Mesendoderm (in vitro differentiated cells): ENCODE measurements around the gene HLA-DOA.

Experiments used
- DNase-seq: peaks from one replicate; pipeline ENCODE4 v3.0.0; 2013
- H2AK5ac ChIP-seq: 2 replicates; pipeline ENCODE4 v1.6.1; 2013; ENCODE audit warnings: low read length, inconsistent platforms
- H2BK120ac ChIP-seq: 2 replicates; pipeline ENCODE4 v1.6.1; 2013; ENCODE audit warnings: low read depth, mild to moderate bottlenecking, low read length, moderate library complexity, mixed read lengths
- H2BK15ac ChIP-seq: replicated peaks from 2 replicates; pipeline ENCODE4 v1.6.1; 2013; ENCODE audit warnings: low read depth, mild to moderate bottlenecking, moderate library complexity
- H2BK5ac ChIP-seq: 2 replicates; pipeline ENCODE4 v1.6.1; 2013; ENCODE audit warnings: low read length, inconsistent platforms
- H3K18ac ChIP-seq: 2 replicates; pipeline ENCODE4 v1.6.1; 2013; ENCODE audit warnings: mild to moderate bottlenecking, low read length, mixed read lengths
- H3K23ac ChIP-seq: one replicate; pipeline ENCODE4 v1.6.1; 2013; ENCODE audit warnings: low read length
- H3K27ac ChIP-seq: 2 replicates; pipeline ENCODE4 v1.5.1; 2013; ENCODE audit warnings: low read depth, mild to moderate bottlenecking, inconsistent platforms, low read length, moderate library complexity
- H3K27me3 ChIP-seq: 2 replicates; pipeline ENCODE4 v1.6.1; 2013; ENCODE audit warnings: low read length, control low read depth, mild to moderate bottlenecking, inconsistent platforms; ENCODE audit not compliant: insufficient read depth, poor library complexity
- H3K36me3 ChIP-seq: 2 replicates; pipeline ENCODE4 v1.6.1; 2013; ENCODE audit warnings: low read length, inconsistent platforms; ENCODE audit not compliant: control insufficient read depth, insufficient read depth
- H3K4ac ChIP-seq: one replicate; pipeline ENCODE4 v1.6.1; 2013; ENCODE audit warnings: low read depth, mild to moderate bottlenecking, low read length, moderate library complexity
- H3K4me1 ChIP-seq: 2 replicates; pipeline ENCODE4 v1.6.1; 2013; ENCODE audit warnings: low read depth, low read length, inconsistent platforms; ENCODE audit not compliant: control insufficient read depth
- H3K4me2 ChIP-seq: 2 replicates; pipeline ENCODE4 v1.6.1; 2013; ENCODE audit warnings: low read length
- H3K4me3 ChIP-seq: 2 replicates; pipeline ENCODE4 v1.5.1; 2013; ENCODE audit warnings: mild to moderate bottlenecking, low read length
- H3K56ac ChIP-seq: one replicate; pipeline ENCODE4 v1.6.1; 2013; ENCODE audit warnings: low read length
- H3K79me1 ChIP-seq: 2 replicates; pipeline ENCODE4 v1.6.1; 2013; ENCODE audit warnings: low read length, inconsistent platforms
- H3K79me2 ChIP-seq: 2 replicates; pipeline ENCODE4 v1.6.1; 2013; ENCODE audit warnings: mild to moderate bottlenecking, low read length; ENCODE audit not compliant: control insufficient read depth, insufficient read depth
- H3K9ac ChIP-seq: 2 replicates; pipeline ENCODE4 v1.6.1; 2013; ENCODE audit warnings: low read length, inconsistent platforms
- H4K5ac ChIP-seq: one replicate; pipeline ENCODE4 v1.6.1; 2013; ENCODE audit warnings: low read length
- H4K8ac ChIP-seq: one replicate; pipeline ENCODE4 v1.6.1; 2013; ENCODE audit warnings: low read depth, mild to moderate bottlenecking, control low read depth, low read length, moderate library complexity
- WGBS: extraction: QIAGEN DNeasy Blood & Tissue Kit; methylation state at CpG from one replicate; pipeline ENCODE4 v1.1.7; 2013; ENCODE audit warnings: low lambda C conversion rate, missing lambda C conversion rate; ENCODE audit not compliant: insufficient coverage; ENCODE audit errors: extremely low coverage; 5-methylcytosine and 5-hydroxymethylcytosine counted together

The HLA-DOA gene

DNA sequence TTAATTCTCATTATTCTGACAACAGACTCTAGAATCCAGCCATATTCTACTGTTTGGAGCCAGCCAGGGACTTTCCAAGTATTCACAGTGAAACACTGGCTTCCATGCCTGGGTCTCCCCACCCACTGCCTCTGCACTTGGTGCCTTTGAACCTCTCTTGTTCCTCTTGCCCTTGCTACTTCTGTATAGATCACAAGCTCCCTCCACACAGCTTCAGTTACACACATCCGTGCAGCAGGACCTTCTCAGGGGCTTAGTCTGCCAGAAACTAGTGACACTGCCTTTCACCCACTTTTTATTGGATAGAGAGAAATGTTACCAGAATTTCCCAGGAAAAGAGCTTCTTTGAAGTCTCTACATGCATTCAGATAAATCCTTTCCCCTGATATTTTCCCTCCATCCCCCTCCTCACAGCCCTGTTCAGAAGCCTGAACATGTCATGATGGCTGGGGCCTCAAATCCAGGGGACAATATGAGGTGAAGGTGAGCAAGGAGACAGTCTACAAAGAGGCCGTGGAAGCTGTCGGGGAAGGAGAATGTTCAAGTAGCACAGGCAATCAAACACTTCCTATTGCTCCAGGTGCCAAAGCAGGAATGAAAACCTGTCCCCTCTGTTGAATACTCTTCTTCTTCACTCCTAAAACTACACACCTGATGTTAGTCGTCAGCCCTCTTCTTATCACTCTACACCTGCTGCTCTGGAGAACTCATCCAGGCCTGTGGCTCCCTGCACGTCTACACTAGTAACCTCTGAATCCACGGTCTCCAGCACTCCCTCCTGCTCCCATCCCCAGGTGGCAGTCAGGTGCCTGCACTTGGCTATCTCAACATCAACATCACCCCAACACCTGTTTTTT, 20.2 kb upstream of the HLA-DOA start:
- H3K4ac ChIP-seq = no peak overlapping the region
- H2BK5ac ChIP-seq = no peak overlapping the region
- no peak overlapping the region for H2BK15ac ChIP-seq
- no peak overlapping the region for H3K4me3 ChIP-seq
- H3K4me1 ChIP-seq = no peaks in the 10 kb centered on the region
- no CpG with 5 or more reads among the region's 6 CpGs for WGBS
- H3K9ac ChIP-seq = no peak overlapping the region
- no peaks in the 10 kb centered on the region for H3K36me3 ChIP-seq
- no peak overlapping the region for H4K8ac ChIP-seq
- no peak for DNase-seq
- H3K4me2 ChIP-seq = no peak overlapping the region
- no peak overlapping the region for H3K18ac ChIP-seq
- H3K27ac ChIP-seq = no peak overlapping the region
- no peaks in the 10 kb centered on the region for H3K79me1 ChIP-seq
- no peaks in the 10 kb centered on the region for H3K79me2 ChIP-seq
- no peak overlapping the region for H3K56ac ChIP-seq
- no peaks in the 10 kb centered on the region for H3K27me3 ChIP-seq
- H4K5ac ChIP-seq = no peak overlapping the region
- no peak overlapping the region for H2BK120ac ChIP-seq
- H2AK5ac ChIP-seq = no peak overlapping the region
- no peak overlapping the region for H3K23ac ChIP-seq

GRCh38 chr6:33028220-33028849, 18.9 kb upstream of the HLA-DOA start:
- H3K79me1 ChIP-seq = no peaks in the 10 kb centered on the region
- H4K5ac ChIP-seq = no peak overlapping the region
- no peak for DNase-seq
- H3K4ac ChIP-seq = no peak overlapping the region
- no peak overlapping the region for H3K18ac ChIP-seq
- H3K27me3 ChIP-seq = no peaks in the 10 kb centered on the region
- H3K79me2 ChIP-seq = no peaks in the 10 kb centered on the region
- no peak overlapping the region for H3K4me3 ChIP-seq
- H3K36me3 ChIP-seq = no peaks in the 10 kb centered on the region
- no peak overlapping the region for H3K9ac ChIP-seq
- H3K27ac ChIP-seq = no peak overlapping the region
- H3K4me1 ChIP-seq = no peaks in the 10 kb centered on the region
- no peak overlapping the region for H3K56ac ChIP-seq
- H4K8ac ChIP-seq = no peak overlapping the region
- no peak overlapping the region for H3K23ac ChIP-seq
- H2AK5ac ChIP-seq = no peak overlapping the region
- no peak overlapping the region for H3K4me2 ChIP-seq
- H2BK120ac ChIP-seq = no peak overlapping the region
- no peak overlapping the region for H2BK15ac ChIP-seq
- no CpG with 5 or more reads among the region's 1 CpG for WGBS
- no peak overlapping the region for H2BK5ac ChIP-seq

GRCh38 chr6:33024521-33024920, 15.1 kb upstream of the HLA-DOA start:
- no peaks in the 10 kb centered on the region for H3K4me1 ChIP-seq
- no peak overlapping the region for H4K8ac ChIP-seq
- no peak overlapping the region for H3K23ac ChIP-seq
- no peak overlapping the region for H3K4me3 ChIP-seq
- no peak overlapping the region for H3K9ac ChIP-seq
- no peak overlapping the region for H3K4me2 ChIP-seq
- H2AK5ac ChIP-seq = no peak overlapping the region
- H3K79me1 ChIP-seq = no peaks in the 10 kb centered on the region
- H3K36me3 ChIP-seq = no peaks in the 10 kb centered on the region
- no peak overlapping the region for H2BK120ac ChIP-seq
- H4K5ac ChIP-seq = no peak overlapping the region
- DNase-seq = no peak
- no peak overlapping the region for H2BK15ac ChIP-seq
- H2BK5ac ChIP-seq = no peak overlapping the region
- H3K18ac ChIP-seq = no peak overlapping the region
- no peak overlapping the region for H3K27ac ChIP-seq
- no peak overlapping the region for H3K4ac ChIP-seq
- no peak overlapping the region for H3K56ac ChIP-seq
- H3K79me2 ChIP-seq = no peaks in the 10 kb centered on the region
- H3K27me3 ChIP-seq = no peaks in the 10 kb centered on the region

GRCh38 chr6:33023536-33023935, 14.1 kb upstream of the HLA-DOA start:
- Histone ChIP-seq H3K4ac (no peak overlapping the region), H3K36me3 (no peaks in the 10 kb centered on the region), H2BK15ac (no peak overlapping the region), H3K79me1 (no peaks in the 10 kb centered on the region), H3K27ac (no peak overlapping the region), H3K23ac (no peak overlapping the region), H2AK5ac (no peak overlapping the region), H4K5ac (no peak overlapping the region), H3K27me3 (no peaks in the 10 kb centered on the region), H3K18ac (no peak overlapping the region), H4K8ac (no peak overlapping the region), H3K56ac (no peak overlapping the region), H3K4me1 (no peaks in the 10 kb centered on the region), H2BK5ac (no peak overlapping the region), H3K4me2 (no peak overlapping the region), H3K4me3 (no peak overlapping the region), H2BK120ac (no peak overlapping the region), H3K79me2 (no peaks in the 10 kb centered on the region), H3K9ac (no peak overlapping the region)
- DNase-seq = no peak
- WGBS = no CpG with 5 or more reads among the region's 3 CpGs

DNA sequence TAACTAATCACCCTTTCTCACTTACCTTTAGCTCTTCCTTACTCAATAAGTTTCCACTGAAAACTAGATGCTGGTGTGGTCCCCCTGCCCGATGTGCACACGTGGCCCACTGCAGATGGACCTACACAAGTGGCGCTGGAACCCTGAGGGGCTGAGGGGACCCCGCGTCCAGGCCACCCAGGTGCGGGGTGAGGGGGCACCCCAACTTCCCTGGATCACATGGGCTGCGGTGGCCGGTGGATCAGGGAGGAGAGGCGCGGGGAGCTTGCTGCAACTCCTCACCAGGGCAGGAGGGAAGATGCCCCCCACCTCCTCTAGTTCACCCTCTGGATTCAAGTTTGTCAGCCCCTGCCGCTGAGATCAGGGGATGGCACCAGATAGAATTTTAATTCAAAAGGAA, 12.5 kb upstream of the HLA-DOA start:
- Histone ChIP-seq H3K23ac (no peak overlapping the region), H3K18ac (no peak overlapping the region), H2BK15ac (no peak overlapping the region), H4K8ac (no peak overlapping the region), H3K27me3 (no peaks in the 10 kb centered on the region), H3K4me2 (no peak overlapping the region), H3K56ac (no peak overlapping the region), H3K79me2 (no peaks in the 10 kb centered on the region), H2BK5ac (no peak overlapping the region), H3K79me1 (no peaks in the 10 kb centered on the region), H2AK5ac (no peak overlapping the region), H3K4me3 (no peak overlapping the region), H3K4me1 (peaks cover 2% of the 10 kb centered on the region), H2BK120ac (no peak overlapping the region), H3K9ac (no peak overlapping the region), H3K36me3 (no peaks in the 10 kb centered on the region), H3K27ac (no peak overlapping the region), H4K5ac (no peak overlapping the region), H3K4ac (no peak overlapping the region)
- no peak for DNase-seq
- no CpG with 5 or more reads among the region's 11 CpGs for WGBS

DNA sequence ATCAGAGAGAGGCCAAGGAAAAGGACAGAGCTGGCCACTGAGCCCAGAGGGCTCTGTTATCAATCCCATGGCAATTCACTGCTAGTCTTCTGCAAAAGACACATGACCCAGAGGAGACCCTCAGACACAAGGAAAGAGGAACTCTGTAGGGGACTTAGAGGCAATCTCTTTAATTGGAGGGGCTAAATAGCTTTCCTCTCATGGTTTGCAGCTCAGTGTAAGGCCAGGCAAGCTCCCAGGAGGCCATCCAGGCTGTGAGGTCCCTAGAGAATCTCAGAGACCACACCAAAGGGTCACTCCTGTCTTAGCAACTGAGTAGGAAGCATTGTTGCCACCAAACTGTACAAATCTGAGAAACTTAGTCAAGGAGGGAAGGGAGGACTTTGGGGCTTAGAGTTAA, 10.0 kb upstream of the HLA-DOA start:
- no peaks in the 10 kb centered on the region for H3K27me3 ChIP-seq
- no peak overlapping the region for H3K56ac ChIP-seq
- no peak overlapping the region for H2AK5ac ChIP-seq
- DNase-seq = no peak
- H3K4me2 ChIP-seq = no peak overlapping the region
- H3K18ac ChIP-seq = no peak overlapping the region
- H2BK120ac ChIP-seq = no peak overlapping the region
- H3K4me3 ChIP-seq = no peak overlapping the region
- no peak overlapping the region for H4K8ac ChIP-seq
- no peaks in the 10 kb centered on the region for H3K36me3 ChIP-seq
- H3K23ac ChIP-seq = no peak overlapping the region
- no peak overlapping the region for H3K9ac ChIP-seq
- H3K79me1 ChIP-seq = no peaks in the 10 kb centered on the region
- no peak overlapping the region for H3K4ac ChIP-seq
- H4K5ac ChIP-seq = no peak overlapping the region
- H2BK15ac ChIP-seq = no peak overlapping the region
- peaks cover 2% of the 10 kb centered on the region for H3K4me1 ChIP-seq
- H3K79me2 ChIP-seq = no peaks in the 10 kb centered on the region
- H2BK5ac ChIP-seq = no peak overlapping the region
- H3K27ac ChIP-seq = no peak overlapping the region
